OCI-LY3 (cell line): ENCODE measurements around the gene BICD2.

Source experiments
- CTCF ChIP-seq: fragments of 200-600, 300-600 bp; sonication (generic); IDR thresholded peaks from 2 replicates; pipeline ENCODE4 v1.5.1; 2014; ENCODE audit warnings: antibody characterized with exemption, low read length, low read depth
- EZH2phosphoT487 ChIP-seq: fragments of 200-600 bp; shearing (Covaris generic); IDR thresholded peaks from 2 replicates; pipeline ENCODE4 v1.6.1; 2018; ENCODE audit warnings: antibody characterized with exemption, mixed run types, low read depth

- TF ChIP-seq CTCF (no peak), EZH2phosphoT487 (no peak)
Observed at GRCh38 chr9:92804727-92805126, 40.1 kb upstream of the BICD2 start.
